GM19328 (cell line): ENCODE measurements around the gene RNF26.

Experiments
- ATAC-seq: cut with Tn5 transposase; IDR thresholded peaks from one replicate; pipeline ENCODE4 v1.9.1; 2021; ENCODE audit warnings: mild to moderate bottlenecking, moderate library complexity; ENCODE audit not compliant: unreplicated experiment

RNF26 gene

DNA sequence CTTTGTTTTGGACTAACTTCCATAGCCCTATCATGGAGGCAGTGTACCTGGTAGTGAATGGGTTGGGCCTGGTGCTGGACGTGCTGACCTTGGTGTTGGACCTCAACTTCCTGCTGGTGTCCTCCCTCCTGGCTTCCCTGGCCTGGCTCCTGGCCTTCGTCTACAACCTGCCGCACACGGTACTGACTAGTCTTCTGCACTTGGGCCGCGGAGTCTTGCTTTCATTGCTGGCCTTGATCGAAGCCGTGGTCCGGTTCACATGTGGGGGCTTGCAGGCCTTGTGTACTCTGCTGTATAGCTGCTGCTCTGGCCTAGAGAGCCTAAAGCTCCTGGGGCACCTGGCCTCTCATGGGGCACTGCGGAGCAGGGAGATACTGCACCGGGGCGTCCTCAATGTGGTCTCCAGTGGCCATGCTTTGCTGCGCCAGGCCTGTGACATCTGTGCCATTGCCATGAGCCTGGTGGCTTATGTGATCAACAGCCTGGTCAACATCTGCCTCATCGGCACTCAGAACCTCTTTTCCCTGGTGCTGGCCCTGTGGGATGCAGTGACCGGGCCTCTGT lies 846 bp downstream of the RNF26 start:
- ATAC-seq: no peak

DNA sequence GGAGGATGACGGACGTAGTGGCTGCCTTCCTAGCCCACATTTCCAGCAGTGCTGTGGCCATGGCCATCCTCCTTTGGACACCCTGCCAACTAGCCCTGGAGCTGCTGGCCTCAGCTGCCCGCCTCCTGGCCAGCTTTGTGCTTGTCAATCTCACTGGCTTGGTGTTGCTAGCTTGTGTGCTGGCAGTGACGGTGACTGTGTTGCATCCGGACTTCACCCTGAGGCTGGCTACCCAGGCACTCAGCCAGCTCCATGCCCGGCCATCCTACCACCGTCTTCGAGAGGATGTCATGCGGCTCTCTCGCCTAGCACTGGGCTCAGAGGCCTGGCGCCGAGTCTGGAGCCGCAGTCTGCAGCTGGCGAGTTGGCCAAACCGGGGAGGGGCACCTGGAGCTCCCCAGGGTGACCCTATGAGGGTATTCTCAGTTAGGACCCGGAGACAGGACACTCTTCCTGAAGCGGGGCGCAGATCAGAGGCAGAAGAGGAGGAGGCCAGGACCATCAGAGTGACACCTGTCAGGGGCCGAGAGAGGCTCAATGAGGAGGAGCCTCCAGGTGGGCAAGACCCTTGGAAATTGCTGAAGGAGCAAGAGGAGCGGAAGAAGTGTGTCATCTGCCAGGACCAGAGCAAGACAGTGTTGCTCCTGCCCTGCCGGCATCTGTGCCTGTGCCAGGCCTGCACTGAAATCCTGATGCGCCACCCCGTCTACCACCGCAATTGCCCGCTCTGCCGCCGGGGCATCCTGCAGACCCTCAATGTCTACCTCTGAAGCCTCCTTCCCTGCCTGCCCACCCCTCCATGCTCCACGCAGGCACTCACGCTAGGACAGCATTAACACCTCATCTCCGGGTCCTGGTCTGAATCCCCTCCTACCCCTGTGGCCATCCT lies 1.6 kb downstream of the RNF26 start:
- no peak for ATAC-seq

DNA sequence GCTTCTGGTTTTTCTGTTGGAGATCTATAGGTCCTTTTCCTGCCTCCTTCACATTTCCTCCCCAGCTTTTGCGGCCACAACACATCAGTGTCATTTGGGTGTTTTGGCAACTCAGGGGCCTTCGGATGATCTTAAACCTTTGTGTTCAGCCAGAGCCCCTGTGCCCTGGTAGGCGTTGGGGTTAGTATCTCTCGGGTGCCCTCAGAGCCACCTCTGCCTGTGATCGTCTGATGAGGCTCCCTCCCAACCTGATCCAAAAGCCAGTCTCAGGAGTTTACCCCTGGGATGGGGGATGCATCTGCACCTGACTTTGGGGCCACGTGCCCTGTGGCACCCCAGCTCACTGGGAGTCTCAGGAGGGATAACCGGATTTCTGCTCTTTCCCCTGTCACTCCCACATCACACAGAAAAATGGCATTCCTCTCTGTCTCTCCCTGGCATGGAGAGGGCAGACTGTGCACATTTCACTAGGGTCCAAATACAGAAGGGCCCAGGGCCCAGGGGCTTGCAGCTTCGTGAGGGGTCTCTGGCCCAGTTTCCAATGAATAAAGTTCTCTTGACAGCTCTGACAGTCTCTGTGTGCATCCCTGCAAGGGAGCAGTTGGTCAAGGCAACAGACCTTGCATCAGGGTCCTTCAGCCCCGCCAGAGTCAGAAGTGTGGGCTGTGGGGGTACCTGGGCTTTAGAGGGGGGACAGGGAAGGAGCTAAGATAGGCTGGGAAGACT lies 2.6 kb downstream of the RNF26 start:
- ATAC-seq: no peak

DNA sequence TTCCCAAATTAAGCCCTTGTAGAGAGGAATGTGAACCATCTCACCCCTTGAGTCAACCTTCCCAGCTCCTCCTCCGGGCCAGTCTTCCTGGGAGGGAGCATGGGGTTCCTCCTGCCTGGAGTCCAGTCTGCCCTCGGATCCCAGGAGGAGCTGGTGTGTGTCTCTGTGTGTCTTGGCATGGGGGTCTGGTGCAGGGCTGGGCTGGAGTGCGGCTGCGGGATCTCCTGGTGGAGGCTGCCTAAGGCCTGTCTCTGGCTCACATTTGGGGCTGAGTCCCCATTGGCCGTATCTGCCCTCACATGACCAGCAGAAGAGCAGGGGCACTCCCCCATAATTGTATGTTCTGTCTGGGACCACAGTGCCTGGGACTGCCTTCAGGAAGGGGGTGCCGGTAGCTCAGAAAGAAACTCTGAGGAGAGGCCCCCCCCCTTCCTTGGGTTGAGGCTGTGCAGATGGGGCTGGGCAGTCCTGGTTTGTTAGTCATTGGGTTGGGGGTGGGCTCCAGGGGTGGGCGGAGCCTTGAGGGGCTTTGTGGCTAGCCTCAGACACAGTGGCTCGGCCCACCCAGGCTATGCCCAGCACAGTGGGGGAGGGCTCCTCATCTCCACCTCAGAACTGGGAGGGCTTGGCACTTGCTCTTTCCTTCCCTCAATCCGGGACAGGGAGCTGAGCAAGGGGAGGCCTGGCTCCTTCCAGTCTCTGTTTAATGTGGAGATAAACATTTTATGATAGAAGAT lies 3.4 kb downstream of the RNF26 start:
- ATAC-seq: no peak

DNA sequence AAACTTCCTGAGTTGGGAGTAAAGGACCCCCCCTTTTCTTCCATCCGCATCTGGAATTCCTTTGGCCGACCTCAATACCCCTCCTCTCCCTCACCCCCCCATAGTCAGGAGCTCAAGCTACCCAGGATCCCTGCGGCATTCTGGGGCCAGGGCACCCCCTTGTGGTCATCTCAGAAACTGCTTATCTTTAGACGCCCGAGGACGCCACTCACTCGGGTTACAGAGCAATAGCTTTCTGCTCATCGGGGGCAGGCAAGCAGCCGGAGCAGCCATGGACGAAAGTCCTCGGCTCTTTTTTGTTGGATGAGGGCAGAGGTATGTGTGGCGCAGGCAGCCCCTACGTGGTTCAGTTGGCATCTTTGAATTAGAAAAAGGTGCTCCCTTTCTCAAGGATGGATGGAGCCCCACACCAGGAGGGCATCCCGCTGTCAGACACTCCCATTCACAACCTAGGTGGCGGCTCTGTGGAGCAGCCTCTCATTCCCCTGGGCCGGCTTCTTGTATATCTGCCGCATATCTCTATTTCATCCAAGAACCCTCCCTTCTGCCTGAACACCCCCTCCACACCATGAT lies 4.1 kb downstream of the RNF26 start:
- no peak for ATAC-seq

DNA sequence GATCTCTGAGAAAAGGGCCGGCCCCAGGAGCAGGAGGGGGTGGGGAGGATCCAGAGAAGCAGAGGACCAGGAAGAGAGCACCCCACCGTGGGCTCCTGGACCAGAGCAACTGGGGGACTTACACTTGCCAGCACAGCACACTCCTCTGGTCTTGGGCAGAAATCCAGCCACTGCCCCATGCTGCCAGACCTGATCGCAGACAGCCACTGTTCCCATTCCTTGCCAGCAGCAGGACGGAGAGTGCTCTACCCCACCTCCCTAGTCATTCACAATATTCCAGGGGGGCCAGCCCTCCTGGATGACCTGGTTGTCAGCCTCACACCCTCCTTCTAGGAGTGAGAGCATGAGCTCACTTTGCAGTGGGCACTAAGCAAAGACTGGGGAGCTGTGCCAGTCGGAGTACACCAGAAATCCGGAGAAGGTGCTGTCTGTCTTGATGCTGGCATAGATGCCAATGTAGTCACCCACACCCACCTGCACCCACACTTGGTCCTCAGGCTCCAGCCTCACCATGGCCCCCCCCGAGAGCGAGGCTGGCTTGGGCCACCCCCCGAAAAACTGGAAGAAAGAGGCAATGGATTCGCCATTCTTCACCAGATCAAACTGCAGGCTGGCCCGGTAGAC lies 4.8 kb downstream of the RNF26 start:
- no peak for ATAC-seq

DNA sequence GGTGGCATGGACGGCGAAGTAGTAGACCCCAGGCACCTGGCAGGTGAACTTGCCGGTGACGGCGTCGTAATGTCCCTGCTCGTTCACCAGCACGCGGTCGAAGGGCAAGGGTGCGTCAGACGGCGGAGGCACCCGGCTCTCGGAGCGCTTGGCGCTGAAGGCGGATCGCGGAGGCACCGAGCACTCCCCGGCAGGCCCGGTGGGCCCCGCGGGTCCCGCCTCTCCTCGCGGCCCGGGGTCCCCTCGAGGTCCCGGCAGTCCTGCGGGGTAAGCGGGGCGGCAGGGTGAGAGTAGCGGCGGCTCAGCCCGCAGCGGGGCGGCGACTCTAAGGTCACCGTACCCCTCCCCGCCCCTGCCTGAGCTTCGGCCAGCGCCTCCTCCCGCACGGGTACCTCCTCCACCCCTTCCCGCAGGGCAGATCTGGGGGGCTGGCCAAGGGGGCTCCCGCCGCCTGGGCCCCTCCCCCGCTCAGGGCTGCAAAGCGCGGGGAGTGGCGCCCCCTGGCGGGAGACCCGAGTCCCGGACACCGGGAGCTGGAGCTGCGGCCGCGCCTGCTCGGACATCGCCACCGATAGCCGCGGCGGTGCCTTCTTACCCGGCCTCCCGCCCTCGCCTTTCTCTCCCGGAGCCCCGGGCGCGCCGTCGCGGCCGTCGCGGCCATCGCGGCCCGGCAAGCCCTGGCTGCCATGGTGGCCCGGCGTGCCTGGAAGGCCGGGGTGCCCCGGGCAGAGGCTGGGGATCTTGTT lies 5.4 kb downstream of the RNF26 start:
- no peak for ATAC-seq

DNA sequence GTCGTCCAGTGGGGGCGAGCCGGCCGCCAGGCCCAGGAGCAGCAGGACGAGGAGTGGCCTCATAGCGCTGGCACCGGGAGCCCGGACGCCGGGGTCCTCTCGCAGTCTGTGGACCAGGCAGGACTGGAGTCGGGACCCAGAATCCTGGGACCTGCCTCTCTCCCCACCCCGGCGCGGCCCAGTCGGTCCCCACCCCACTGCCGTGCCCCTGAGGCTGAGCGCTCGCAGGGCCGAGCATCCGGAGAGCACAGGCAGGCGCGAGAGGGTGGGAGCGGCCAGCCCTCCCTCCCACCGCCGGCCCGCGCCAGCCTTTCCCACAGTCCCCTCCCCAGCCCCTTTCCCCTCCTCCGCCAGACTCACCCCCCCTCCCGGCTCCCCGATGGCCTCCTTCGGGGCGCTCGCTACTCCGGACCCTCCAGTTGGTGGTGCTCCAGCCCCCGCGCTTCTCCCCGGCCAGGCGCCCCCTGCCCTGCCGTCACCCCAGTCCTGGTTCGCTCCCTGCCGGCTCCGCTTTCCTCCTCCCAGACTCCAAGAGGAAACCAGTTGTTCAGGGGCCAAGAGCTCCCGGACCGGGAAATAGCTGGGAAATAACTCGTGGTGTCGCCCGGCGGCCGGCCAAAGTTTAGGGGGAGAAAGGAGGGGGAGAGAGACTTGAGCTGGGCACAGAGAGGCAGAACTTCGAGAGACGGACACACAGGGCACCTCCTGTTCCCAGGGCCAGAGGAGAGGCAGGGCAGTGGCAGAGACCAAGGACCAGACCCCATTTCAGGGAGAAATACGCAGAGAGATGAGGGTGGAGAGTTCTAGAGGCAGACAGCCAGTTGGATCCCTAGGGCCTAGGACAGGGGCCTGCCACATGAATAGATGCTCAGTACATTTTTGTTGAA lies 6.3 kb downstream of the RNF26 start, which contains the start of gene C1QTNF5:
Gene C1QTNF5 (minus strand): TSS at position 549 of the 887 bp plus-strand sequence. CDS start 486 bp downstream, at position 63.
- no peak for ATAC-seq

DNA sequence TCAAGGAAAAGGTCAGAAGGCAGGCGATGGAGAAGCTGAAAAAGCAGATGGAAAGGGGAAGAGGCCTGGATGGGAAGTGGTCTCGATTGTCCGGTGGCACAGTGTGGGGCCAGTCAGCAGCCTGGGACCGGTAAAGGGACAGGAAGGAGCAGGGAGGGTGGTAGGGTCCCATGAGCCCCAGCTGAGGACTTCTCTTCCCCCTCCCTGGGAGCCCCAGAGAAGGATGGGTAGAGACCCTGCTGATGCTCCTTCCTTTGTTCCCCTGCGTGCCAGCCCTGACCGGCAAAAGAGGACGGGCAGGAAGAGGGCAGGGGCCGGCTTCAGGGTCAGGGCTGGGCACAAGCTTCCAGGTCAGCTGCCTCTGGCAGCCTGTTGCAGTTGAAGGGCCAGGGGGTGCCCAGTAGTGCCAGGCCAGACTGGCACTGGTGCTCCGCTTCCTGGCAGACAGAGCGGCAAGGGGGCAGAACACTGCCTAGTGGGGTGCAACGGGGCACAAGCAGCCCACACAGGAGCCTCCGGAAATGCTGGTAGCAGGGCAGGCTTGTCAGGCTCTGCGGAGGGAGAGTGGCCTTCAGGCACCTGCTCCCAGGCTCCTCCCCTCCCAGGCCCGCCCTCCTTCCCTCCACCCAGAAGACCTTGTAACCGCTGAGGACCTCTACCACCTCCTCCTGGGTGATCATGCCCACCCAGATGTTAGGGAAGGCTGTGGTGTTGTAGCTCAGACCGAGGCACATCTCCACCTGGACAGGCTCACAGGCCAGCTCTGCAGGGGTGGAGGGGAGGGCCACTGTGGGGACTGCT lies 7.1 kb downstream of the RNF26 start:
- ATAC-seq: no peak

DNA sequence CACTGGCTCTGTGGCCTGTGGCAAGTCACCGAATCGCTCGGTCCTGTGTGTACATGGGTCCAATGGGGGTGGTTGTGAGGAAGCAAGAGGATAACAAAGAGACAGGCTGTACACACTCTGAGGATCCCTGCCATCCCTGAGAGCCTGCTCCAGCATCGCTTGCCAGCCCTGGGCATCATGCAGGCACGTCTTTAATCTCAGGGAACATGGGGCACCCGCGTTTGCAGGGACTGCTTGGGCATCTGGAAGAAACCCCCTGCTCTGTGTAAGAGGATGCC lies 7.6 kb downstream of the RNF26 start:
- ATAC-seq: no peak

DNA sequence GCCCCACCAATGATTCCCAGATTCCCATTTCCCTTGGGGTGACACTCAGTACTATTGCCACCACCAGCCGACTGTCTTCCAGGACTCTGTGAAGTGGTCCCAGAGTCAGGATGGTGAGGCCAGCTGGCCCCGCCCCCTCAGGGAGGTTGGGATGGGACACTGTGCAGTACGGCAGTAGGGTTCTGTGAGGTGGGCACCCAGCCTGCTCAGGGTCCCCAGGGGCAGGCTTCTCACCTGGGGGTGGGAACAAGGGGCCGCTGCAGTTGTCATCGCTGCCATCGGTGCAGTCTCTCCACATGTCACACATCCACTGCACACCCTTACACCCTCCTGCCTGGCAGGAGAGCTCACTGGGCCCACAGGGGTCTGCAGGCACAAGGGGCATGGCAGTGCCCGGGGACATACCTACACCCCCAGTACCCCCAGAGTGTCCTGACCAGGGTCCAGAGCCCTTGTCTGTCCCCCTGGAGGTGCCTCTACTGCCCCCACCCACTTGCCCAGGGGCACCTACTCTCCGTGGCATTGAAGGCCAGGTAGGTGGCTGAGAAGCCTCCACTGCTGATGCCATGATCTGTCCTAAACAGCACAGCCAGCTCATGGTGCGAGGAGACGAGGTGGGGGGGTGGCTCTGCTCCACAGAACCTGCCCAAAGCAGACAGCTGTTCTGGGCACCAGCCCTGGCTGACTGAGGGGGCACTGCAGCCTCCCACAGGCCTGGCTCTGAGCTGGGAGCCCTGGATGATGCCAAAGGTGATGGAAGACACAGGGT lies 8.2 kb downstream of the RNF26 start:
- no peak for ATAC-seq

DNA sequence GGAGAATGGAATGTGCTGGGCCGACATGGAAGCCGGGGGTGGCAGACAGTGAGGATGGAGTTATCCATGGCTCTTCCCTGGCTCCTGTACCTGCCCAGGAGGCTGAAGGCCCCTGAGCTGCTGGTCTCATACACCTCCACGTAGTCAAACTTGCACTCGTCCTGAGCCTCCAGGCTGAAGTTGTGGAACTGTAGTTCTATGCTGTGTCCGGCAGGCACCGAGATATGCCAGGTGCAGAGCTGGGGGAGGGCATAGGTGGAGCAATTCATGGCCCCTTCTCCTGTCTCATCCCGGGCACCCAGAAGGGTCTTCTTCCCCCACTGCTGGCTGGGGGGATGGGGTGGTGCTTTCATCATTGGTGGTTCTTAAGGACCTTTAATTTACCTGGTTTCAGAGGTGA lies 9.4 kb downstream of the RNF26 start:
- no peak for ATAC-seq

DNA sequence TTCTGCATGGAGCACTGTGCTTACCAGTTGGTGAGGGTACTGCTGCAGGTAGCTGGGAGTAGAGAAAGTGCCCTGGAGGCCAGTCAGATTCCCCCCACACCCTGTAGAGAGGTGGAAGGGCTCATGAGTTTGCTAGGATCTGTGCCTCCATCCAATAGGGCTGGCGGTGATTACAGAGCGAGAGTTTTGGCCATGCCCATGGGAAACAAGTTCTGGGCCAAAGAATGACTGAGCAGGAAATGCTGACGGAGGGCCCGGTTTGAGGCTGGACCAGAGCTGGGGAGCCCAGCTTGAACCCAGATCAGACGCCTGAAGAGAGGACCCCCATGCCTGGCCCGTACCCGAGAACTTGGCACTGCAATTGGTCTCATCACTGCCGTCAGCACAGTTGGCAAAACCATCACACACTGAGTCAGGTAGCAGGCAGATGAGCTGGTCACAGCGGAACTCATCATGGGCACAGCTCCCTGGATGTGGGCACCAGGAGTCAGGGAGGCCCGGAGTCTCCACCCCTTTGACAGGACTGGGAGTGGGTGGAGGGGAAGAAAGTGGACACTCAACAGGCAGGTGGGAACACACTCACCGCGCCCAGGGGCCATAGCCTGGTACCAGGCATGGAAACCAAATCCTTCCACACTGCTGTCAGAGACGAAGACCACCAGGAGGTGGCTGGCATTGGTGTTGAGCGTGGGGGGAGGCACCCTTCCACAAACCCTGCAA lies 10.1 kb downstream of the RNF26 start:
- no peak for ATAC-seq

DNA sequence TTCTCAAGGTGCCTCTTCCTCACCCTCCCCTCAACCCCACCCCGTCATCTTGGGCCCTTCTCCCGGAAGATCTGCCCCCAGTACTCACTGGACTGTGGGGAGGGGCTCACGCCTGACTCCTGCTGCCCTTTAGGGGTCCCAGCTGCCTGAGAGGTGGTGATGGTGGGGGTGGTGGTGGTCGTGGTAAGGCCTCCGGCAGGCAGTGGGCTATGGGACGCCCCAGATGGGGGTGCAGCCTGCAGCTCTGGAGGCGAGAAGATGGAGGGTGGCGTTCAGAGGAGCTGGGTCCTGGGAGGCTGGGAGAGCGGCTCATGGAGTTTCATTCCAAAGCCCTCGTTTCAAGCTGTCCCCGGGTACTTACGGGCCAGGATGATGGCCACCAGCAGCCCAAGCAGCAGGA lies 11.4 kb downstream of the RNF26 start:
- ATAC-seq: no peak

DNA sequence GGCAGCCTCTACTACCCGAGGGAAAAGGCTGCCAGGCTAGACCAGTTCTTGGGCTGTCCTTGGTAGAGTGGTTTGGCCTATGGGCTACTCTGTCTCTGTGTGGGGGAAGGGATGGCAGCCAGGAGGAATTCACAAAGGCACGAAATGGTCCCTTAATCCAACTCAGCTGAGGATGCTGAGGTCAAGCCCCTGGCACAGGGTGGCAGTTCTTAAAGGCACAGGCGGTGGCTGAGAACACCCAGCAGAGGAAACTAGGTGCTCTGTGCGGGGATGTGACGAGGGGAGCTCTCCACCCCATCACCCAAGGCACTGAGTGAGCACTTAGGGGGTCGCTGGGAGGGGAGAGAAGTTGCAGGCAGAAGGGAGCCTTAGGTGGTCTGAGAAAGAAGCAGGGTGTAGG lies 12.3 kb downstream of the RNF26 start, which contains the start of gene MFRP:
Gene MFRP (minus strand): TSS at position 101 of the 400 bp plus-strand sequence. CDS start 192 bp downstream, outside the sequence.
- ATAC-seq: no peak

DNA sequence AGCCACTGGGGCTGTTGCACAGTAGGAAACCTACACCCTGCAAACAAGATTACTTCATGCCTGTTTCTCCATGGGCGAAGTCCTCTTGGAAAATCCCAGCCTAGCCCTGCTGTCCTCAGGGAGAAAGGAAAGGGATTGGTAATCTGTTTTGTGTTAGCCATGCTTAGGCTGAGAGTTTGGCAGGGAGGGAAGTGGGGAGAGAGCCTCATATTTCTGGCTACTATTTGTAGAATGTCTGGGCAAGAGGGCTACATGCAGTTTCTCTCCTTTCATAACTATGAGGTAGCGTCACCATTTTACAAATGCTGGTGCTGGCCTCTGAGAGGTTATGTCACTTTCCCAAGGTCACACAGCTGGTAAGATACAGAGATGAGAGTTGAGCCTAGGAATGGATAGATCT lies 12.9 kb downstream of the RNF26 start:
- no peak for ATAC-seq
